ENCODE data around the gene MCF2L.

- no peak for TF ChIP-seq TAF1 (IDR thresholded peaks at IDR 0.05; ENCODE audit: borderline replicate concordance, insufficient read depth, low read length)
- TF ChIP-seq REST (IDR thresholded peaks at IDR 0.05; ENCODE audit: insufficient read depth in 1 of 2, low read depth in 2 of 2, low read length in 2 of 2), result no peak
- no peak for TF ChIP-seq POLR2AphosphoS5 (IDR thresholded peaks at IDR 0.05; ENCODE audit: low read depth, low read length)
These were observed 46.0 kb downstream of the MCF2L start for GRCh38 chr13:113014752-113015745.
